T-helper 22 cell (primary cell): ENCODE results near the gene HPS1.

ENCODE experiments used
- DNase-seq: peaks from one replicate; pipeline ENCODE4 v3.0.0-alpha.2; 2020; ENCODE audit warnings: low read depth

The HPS1 gene

DNA sequence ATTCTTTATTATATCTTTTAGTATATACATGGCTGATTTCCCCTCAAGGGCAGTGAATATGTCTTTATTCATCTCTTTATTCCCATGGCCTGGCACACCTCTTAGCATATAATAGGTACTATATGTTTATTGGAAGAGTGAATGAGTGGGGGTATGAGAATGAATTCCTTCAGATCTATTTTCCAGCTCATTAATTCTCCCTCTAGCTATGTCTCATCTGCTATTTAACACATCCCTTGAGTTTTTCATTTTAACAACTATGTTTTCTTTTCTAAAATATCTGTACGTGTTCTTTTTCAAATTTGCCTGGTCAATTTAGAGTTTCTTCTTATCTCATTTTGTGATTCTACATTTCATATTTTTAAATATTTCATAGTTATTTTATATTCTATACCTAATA, 14.4 kb downstream of the HPS1 start:
- no peak for DNase-seq

DNA sequence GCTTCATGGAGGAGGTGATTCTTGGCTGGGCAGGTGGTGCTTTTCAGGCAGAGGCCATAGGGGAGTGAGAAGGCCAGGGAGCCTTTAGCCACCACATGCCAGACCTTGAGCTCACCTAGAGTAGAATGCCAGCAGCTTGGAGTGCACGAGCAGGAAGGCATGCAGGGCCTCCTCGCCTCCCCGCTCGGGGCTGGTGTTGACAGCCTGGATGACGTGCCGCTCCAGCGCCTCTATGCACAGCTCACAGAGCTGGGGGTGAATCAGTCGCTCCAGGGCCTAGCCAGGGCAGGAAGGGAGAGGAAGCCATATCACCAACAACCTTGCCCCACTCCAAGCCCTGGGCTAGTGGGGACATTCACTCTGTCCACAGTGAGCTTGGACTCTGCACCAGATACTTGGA, 15.7 kb downstream of the HPS1 start:
- no peak for DNase-seq

DNA sequence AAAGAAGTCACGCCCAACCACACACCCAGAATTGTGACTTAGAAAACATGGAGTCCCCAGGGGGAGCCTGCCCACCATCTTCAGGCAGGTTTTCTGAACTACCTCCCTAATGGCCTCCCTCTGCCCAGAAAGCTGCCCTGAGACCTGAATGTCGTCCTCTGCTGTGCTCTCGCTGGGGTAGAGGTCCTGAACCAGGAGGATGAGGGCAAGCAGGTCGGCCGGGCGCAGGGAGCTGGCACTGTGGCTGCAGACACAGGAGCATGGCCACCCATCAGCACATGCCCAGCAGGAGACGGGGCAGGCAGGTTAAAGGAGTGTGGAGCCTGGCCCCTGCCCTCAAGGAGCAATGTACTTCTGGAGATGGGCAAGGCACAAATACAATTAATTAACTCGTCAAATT, 16.3 kb downstream of the HPS1 start:
- no peak for DNase-seq

DNA sequence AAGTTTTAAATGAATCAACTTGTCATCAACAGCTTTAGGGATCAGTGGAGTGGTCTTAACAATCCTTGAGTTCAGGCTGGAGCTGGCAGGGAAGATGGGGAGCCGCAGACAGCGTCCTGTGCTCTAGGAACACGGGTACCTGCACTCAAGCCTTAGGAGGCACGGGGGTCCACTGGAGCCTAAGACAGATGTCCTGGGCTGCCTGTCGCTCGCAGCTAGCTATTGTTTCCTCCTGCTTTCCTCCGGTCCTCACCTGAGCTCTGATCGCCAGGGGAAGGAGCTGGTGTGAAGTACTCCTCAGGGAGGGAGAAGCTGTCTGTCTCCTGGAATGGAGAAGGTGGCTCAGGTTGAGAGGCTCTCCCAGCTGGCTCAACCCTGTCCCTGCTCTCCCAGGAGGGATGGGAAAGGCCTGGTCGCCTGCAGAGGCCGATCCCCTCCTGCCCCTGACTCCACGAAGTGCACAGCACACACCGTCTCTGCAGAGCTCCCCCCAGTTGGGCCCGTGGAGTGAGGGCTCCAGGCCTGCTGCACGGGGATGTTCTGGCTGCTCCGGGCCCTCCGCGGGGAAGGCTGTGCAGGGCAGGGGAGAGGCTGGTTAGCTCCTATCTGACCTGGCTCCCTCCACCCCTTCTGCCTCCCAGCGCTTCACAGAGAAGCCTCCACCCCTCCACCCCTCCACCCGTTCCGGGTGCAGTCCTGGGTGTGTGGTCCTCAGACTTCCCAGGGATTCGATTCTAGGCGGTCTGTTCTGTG, 17.2 kb downstream of the HPS1 start:
- DNase-seq, result no peak

DNA sequence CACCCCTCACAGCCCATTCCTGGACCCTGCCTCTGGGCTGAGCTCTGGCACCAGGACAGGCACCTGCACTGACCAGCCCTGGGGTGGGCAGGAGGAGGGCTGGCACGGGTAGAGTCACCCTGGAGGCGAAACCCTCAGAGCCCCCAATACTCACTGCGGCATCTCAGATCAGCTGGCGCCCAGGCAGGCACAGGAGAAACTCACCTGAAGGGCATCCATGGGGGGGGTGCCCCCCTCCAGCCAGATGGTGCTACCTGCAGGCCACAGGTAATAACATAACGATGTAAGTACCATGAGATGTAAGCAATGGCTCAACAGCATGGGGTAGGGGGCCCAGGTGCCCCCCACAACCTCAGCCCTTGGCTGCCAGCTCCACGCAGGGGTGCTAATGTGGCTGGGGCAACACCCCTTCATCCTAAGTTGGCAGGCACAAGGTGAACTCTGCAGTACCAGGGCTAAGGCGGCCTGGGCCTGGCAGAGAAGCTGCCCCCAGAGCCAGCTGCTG, 19.7 kb downstream of the HPS1 start:
- DNase-seq, result no peak

DNA sequence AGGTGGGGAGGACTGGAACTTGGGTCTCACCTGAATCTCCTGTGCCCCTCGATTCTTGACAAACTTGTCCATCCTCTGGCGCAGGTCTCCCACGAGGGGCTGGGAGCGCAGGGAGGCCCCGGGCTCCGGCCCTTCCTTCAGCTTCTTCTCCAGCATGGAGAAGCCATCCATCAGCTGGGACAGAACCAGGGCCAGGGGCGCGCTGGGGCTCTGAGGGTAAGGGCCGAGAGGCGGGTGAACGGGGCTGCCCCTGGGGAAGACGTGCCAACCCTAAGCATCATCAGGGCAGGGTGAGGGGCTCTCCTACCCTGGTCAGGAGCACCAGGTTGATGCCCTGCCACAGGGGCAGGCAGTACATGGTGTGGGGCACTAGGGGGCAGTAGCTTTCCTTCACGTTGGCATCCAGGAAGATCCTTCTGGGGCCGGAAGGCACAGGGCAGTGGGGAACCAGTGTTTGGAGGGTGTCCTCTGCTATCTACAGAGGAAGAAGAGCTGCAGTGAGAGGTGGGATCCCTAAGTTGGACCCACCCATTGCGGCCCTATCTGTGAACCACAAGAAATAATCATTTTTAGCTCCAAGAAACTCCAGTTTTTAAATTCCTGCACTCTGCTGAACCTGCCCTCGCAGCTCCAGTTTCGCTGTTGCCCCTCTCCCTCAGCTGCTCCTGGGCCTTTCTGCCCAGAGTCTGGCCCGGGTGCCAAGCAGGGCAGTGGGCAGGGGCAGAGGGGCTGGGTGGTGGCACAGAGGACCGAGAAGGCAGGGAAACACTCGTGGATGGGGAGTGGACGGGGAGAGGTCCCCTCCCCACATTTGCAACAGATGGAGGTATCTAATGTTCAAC, 21.0 kb downstream of the HPS1 start:
- no peak for DNase-seq

DNA sequence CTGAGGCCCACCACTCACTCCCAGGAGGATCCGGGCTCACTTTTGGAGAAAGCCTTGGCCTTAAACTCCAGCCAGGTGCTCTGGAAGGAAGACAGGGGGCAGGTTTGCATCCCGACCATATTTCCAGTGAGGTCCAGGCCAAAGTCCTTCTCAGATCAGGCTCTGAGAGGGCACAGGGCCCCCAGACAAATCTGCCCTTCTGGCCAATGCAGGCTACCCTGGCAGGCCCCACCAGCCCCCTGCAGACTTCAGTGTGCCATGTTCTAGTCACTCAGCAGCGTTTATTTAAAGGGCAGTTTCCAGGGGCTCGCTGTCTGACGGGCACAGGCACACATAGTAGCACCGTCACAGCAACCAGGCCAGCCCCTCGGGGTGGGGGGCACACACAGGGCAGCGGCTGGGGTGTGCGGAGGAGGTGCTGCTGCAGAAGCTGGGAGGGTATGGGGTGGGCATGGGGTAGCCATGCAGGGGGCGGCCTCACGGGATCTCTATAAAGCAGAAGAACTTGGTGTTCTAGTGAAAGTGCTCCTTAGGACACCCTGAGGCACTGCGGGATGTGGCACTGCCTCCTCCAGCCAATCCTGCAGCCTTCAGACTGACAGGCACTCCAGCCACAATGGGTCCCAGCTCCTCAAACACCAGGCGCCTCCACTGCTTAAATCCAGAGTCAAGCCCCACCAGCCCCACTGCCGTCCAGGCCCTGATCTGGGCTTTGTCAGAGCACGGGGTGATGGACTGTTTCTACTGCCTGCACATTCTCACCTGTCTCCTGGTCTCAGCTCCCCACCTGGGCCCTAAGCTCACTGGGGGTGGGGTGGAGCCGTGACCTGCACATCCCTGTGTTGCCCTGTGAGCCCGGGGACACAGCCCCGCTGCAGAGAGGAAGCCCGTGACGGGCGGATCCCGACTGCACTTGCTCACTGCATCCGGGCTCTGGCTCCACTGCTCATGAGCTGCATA, 22.2 kb downstream of the HPS1 start:
- DNase-seq, result no peak

DNA sequence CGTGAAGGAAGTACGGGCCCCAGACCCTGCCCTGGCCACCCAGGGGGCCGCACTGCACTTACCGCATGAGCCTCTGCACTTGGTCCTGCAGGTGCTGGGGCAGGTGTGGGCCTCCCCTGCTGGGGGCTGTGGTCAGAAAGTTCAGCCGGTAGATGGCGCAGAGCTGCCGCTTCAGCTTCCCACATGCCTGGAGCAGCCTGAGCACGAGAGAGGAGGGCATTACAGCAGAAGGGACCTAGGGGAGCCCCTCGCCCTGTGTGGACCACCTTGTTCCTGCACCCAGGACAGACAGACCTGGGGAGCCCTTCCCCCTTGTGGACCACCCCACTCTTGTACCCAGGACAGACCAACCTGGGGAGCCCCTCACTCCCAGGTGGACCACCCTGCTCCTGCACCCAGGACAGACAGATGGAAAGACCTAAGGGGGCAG, 23.0 kb downstream of the HPS1 start:
- no peak for DNase-seq

DNA sequence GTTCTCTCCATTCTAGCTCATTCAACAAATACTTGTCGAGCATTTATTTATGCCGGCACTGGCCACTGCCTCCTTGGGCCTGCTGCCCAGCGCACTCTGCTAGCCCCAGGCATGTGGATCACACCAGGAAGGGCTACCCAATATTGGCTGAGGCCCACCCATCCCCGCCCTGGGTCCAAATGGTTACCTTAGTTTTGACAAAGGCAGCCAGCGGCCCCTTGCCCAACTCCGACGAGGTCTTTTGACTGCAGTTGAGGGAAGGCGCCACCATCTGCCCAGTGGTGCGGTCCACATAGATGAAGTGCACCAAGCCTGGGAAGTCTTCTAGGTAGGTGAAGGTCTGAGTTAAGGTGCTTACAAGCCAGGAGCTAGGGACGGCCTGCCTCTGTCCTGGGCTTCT, 24.6 kb downstream of the HPS1 start:
- DNase-seq, result no peak

DNA sequence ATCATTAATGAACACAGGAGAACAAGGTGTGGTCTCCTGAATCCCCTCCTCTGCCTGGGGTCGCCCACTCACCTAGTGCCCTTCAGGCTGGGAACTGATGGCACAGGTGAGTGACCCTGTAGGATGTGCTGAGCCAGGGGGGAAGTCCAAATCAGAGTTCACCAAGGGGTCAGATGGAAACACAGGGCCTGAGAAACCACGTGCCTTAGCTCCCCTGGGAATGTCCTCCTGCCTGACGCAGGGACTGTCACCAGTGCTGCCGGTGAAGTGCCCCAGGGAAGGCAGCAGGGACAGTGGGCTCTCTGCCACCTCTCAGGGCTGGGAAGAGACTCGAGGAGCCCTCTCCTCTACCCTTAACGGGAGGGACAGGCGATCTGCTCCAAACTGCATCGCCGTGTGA, 25.9 kb downstream of the HPS1 start:
- DNase-seq, result no peak

DNA sequence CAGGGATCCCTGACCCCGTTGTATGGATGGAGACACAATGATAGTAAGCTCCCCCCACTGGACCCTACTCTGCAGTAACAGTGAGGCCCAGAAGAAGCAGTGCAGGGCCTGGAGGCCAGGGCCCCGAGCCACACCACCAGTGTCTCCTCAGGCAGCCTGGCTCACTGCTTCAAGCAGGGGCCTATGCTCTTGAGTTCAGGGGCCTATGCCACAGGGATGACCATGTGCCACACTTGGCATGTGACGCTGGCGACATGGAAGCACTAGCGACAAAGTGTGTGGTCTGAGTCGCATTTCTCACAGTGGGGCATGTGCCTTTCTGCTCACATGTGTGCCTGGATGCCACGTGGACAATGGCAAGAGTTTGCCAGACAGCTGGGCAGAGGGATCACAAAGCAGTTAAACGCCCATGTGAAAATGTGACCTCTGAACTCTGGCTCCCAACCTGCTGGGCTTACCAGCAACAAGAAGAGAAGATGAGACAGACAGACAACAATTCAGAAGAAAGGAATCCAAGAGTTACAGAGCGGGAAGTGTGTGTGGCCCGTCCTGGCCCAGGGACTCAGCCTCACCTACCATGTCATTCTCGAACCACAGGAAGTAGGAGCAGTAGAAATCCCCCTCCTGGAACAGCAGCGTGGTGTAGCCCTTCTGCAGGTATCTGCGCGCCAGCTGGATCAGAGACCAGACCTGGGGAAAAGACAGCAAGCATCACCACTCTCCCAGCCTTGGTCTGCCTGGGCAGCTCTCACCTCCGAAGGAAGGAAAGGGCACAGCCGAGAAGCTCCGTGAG, 27.1 kb downstream of the HPS1 start:
- no peak for DNase-seq

DNA sequence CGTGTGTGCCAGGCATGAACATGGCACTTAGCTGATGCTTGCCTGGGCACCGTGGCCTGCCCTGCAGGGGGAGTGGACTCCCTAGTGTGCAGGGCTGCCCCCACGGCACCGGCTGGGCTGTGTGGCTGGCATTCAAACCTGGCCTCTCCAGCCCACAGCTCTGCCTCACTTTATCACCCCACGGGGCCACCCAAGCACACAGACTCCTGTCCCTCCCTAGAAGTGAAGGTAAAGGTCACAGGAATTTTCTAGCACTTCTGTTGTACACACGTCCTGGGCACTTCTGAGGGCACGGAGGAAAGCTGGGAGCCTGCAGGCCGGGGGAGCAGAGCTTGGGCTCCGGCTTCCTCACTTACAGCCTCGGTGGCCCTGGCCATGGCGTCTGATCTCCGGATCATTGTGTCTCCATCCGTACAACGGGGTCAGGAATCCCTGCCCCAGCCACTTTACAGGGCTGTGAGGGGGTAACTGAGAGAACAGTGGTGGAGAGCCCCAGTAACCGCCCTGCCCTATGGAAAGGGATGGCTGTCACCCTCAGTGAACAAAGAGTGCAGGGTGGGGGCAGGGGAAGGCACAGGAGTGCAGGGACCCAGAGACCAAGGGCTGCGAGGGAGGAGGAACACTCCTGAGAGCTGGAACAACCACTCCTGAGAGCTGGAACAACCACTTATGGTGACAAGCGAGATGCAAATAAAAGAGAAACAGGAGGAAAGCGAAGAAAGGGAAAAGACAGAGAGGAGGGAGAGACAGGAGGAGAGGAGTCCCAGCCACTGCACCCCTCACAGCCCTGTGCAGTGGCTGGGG, 27.9 kb downstream of the HPS1 start:
- DNase-seq, result no peak

DNA sequence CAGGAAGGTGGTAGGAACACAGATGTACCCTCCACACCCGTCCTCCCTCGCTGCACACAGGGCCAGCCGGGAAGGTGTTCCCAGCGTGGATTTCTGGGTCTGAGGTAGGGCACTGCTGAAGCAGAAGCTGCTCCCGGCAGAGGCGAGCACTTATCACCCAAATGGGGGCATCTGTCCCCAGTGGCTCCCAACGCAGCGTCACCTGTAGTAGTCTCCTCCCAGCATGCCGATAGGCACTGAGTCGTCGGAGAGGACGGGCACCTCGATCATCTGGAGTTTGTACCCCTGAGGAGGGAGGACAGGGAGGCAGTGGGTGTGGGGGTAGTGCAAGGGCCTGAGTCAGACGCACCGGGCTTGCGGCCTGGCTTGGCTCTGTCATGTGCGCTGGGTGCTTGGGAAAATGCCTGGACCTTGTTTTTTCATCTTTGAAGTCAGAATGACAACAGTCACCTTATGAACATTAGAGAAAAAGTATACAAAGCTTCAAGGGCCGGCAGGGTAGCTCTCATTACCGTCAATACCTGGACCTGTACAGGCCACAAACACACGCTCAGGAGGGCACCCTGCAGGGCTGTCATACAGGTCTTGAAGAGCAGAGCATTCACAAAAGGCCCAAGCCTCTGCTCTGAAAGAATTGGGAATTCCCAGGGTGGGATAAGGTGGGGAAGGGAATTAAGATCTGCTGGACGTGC, 28.6 kb downstream of the HPS1 start:
- DNase-seq, result no peak

DNA sequence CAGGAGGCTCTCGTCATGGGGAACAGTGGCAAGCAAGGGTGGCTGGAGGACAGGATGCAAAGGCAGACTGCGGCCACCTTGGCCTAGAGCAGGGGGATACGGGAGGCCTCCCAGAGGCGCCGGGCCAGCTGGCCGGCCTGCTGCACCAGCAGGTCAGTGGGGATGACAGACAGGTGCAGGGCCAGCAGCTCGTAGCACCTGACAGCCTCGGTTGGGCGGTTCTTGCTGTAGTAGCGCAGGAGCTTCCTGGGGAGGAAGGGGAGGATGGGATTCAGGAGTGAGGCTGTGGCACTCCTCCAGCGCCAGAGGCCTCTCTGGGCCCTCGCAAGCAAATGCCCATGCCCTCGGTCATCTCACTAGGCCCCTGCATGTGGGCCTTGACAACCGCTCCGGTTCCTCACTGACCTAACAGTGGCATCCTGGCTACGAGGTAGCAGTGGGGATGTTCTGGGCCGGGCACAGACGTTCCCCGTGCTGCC, 29.2 kb downstream of the HPS1 start:
- DNase-seq, result no peak

DNA sequence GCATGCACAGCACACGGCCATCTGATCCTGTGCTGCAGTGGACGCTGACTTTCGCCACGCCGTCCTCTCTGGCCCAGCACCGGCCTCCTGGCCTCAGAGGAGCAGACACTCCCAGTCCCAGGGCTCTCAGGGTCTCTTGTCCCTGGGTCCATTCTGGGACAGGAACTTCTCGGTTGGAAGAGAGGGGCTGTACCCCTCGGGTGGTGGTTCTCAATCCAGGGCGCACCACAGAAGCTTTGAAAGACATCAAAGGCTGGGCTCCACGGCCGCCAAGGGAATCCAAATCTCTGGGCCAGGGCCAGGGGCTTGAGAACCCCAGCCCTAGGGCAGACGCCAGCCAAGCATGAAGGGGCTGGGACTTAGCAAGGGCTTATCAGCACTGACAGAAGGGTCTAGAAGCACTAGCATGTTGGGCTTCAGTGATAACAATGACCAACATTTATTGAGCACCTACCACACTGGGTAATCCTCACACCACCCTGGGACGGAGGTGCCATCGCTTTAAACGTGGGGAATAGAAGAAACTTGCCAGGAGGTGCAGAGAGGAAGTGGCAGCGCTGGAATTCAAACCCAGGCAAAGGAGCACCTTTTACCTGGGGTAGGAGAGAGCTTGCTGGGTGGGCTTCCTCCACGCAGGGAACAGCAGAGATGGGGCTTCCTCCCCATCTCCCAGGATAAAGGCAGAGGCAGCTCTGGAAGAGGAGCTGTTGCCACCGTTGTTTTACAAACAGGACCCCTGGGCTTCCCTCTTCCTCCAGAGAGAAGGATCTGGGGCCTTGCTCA, 29.9 kb downstream of the HPS1 start:
- no peak for DNase-seq

DNA sequence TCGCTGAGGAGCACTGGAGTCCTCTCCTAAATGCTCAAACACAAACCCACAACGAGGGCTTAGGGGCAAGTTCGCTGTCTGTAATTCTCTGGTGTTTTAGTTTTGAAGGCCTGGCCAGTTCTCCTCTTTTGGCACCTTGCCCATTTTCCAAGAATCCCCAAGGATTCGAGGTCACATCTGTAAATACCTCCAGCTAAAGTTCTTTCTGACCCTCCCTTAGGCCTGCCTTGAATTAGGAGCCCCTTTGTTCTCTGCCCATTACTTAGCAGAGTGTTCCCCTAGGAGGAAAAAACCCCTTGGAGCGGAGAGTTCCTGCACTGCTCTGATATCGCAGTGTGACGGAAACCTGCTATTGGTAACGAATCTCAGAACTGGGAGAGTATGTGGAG, 31.0 kb downstream of the HPS1 start:
- DNase-seq, result no peak

DNA sequence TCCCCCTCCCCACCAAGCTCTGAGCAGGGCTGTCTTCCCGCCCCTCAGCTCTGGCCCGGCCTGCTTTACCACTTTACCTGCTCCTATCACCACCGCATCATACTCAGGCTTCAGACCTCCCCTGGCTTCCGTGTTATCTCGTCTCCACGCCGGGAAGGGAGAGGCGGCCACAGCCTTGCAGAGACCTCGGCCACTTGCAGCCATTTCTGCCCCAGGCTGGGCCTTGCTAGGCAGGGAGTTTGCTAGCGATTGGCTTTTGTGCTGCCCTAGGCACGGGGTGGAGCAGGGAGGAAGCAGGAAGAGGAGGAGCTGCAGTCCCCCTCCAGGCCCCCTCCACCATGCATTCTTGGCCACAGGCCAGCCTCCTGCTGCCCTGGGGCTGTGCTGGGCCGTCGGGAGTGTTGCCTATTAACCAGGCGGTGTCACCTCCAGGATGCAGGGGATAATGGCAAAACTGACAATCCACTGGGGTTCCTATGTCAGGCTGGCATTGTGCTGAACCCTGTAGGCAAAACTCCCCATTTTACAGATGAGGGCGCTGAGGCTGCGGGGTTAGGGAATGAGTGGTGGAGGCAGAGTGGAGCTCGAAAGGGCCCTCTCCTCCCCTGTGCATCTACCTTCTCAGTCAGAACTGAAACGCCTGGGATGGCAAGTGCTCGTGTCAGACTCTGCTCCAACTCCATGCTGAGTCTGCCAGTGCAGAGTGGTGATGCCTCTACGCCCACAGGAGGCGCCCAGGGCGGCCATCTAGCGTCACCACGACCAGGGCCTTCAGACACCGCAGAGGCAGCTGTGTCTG, 31.6 kb downstream of the HPS1 start, which contains the start of gene PYROXD2:
Gene PYROXD2 (minus strand): TSS at position 251 of the 799 bp plus-strand sequence. CDS start 47 bp downstream, at position 204.
- DNase-seq, result no peak

DNA sequence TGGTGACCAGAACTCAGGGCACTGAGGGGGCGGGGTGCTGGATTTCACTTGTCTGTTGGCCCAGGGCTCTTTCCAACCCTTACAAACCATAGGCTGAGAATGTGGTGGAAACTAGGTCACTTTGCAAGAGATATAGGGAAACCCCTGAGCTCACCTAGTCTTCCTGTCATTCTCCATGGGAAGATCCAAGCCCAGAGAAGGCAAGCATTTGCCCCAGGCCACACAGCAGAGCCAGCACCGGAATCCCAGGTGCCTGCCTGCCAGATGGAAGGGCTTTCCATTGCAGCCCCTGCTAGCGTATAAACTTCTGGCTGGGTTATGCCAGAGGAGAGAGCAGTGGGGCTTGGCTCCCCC, 32.2 kb downstream of the HPS1 start:
- DNase-seq, result no peak
